Activated CD4-positive, alpha-beta T cell treated with anti-CD3 and anti-CD28 coated beads, Interleukin-2, amount 10 ng/mL, durations not matched to agents 7 days and 5 days (primary cell): Measurements from ENCODE around the gene SYNGAP1. TPM values are rescaled to one million over a fixed set of nuclear protein-coding genes. Genes with fewer than 3 reads are reported as not detected.
"Not testable (repeated sequence)": the region's sequence is repeated elsewhere in the genome, so short reads cannot be mapped to it uniquely, and the experiment has no call there.

Experiments
- CTCF ChIA-PET: fragments of 350-600 bp; sonication (Branson Sonifier 250); formaldehyde crosslinking; loops from one replicate; lab custom pipeline; 2021; ENCODE audit warnings: antibody characterized with exemption; lab: Charles Lee
- POLR2A ChIA-PET: fragments of 350-600 bp; sonication (Branson Sonifier 250); formaldehyde crosslinking; loops from one replicate; lab custom pipeline; 2021; ENCODE audit warnings: antibody characterized with exemption; lab: Charles Lee
- DNase-seq: peaks from one replicate; pipeline ENCODE4 v3.0.0-alpha.2; 2020
- H3K27ac Mint-ChIP-seq: one replicate; pipeline ENCODE4 v1.8.0; 2021; ENCODE audit warnings: mild to moderate bottlenecking, moderate library complexity, mixed read lengths
- H3K27me3 Mint-ChIP-seq: one replicate; pipeline ENCODE4 v1.8.0; 2021; ENCODE audit warnings: mixed read lengths
- H3K36me3 Mint-ChIP-seq: one replicate; pipeline ENCODE4 v1.8.0; 2021; ENCODE audit warnings: low read depth, mixed read lengths
- H3K4me1 Mint-ChIP-seq: one replicate; pipeline ENCODE4 v1.8.0; 2021; ENCODE audit warnings: mixed read lengths
- H3K4me3 Mint-ChIP-seq: one replicate; pipeline ENCODE4 v1.8.0; 2021; ENCODE audit warnings: mild to moderate bottlenecking, moderate library complexity, mixed read lengths
- H3K9me3 Mint-ChIP-seq: one replicate; pipeline ENCODE4 v1.8.0; 2021; ENCODE audit warnings: mixed read lengths
- total RNA-seq, 2 experiments: library from RNA; stranded (reverse); gene quantifications; one replicate each; pipeline ENCODE4 v1.2.3, GENCODE V29; 2021

The SYNGAP1 gene
- total RNA-seq, 2 experiments from 2014 or later: 42.9 to 44.9 TPM

GRCh38 chr6:33481192-33481591, 61.3 kb downstream of the SYNGAP1 start:
- no peak overlapping the region for H3K27ac Mint-ChIP-seq
- CTCF ChIA-PET: interaction anchor here (1.1 to 1.7 kb wide), 2 partner anchors 19 to 24 kb away, joined by 3 read pairs; no protein-coding TSS in a partner anchor

GRCh38 chr6:33482620-33483019, 62.8 kb downstream of the SYNGAP1 start:
- H3K4me1 Mint-ChIP-seq: not testable (repeated sequence)
- H3K27me3 Mint-ChIP-seq: peaks cover 15% of the 10 kb centered on the region

More at GRCh38 chr6:33481192-33481591, 61.3 kb downstream of the SYNGAP1 start:
- DNase-seq: no peak
- Mint-ChIP-seq H3K4me3 (no peak overlapping the region), H3K27me3 (peaks cover 11% of the 10 kb centered on the region), H3K9me3 (no peaks in the 10 kb centered on the region), H3K4me1 (no peaks in the 10 kb centered on the region), H3K36me3 (no peaks in the 10 kb centered on the region)
- POLR2A ChIA-PET: no interaction called here

GRCh38 chr6:33483678-33484077, 63.8 kb downstream of the SYNGAP1 start:
- DNase-seq: no peak
- ChIA-PET CTCF (interaction anchor here (0.5 kb wide), 1 partner anchor 85 kb away, joined by 3 read pairs; no protein-coding TSS in a partner anchor), POLR2A (no interaction called here)
- Mint-ChIP-seq H3K27me3 (peaks cover 14% of the 10 kb centered on the region), H3K4me1 (no peaks in the 10 kb centered on the region), H3K36me3 (no peaks in the 10 kb centered on the region), H3K4me3 (no peak overlapping the region), H3K27ac (no peak overlapping the region), H3K9me3 (no peaks in the 10 kb centered on the region)

More at GRCh38 chr6:33482620-33483019, 62.8 kb downstream of the SYNGAP1 start:
- H3K4me3 Mint-ChIP-seq, H3K27ac Mint-ChIP-seq, H3K9me3 Mint-ChIP-seq, DNase-seq, H3K36me3 Mint-ChIP-seq, POLR2A ChIA-PET: not testable (repeated sequence)
- CTCF ChIA-PET: interaction anchor here (1.0 kb wide), 1 partner anchor 13 kb away, joined by 3 read pairs; no protein-coding TSS in a partner anchor

- DNase-seq, H3K9me3 Mint-ChIP-seq, H3K27ac Mint-ChIP-seq, H3K36me3 Mint-ChIP-seq, H3K4me1 Mint-ChIP-seq, POLR2A ChIA-PET, H3K4me3 Mint-ChIP-seq, CTCF ChIA-PET: not testable (repeated sequence)
- peaks cover 14% of the 10 kb centered on the region for H3K27me3 Mint-ChIP-seq
These were observed 64.9 kb downstream of the SYNGAP1 start for GRCh38 chr6:33484673-33485262.

GRCh38 chr6:33485680-33486079, 65.8 kb downstream of the SYNGAP1 start:
- H3K27ac Mint-ChIP-seq, DNase-seq, H3K4me3 Mint-ChIP-seq, H3K9me3 Mint-ChIP-seq, CTCF ChIA-PET, POLR2A ChIA-PET, H3K36me3 Mint-ChIP-seq, H3K4me1 Mint-ChIP-seq: not testable (repeated sequence)
- H3K27me3 Mint-ChIP-seq: peaks cover 14% of the 10 kb centered on the region

GRCh38 chr6:33488339-33488738, 68.5 kb downstream of the SYNGAP1 start:
- CTCF ChIA-PET: no interaction called here
- H3K4me1 Mint-ChIP-seq: peaks cover 2% of the 10 kb centered on the region
- no peak overlapping the region for H3K4me3 Mint-ChIP-seq
- POLR2A ChIA-PET: no interaction called here
- H3K27ac Mint-ChIP-seq: no peak overlapping the region
- H3K27me3 Mint-ChIP-seq: peaks cover 10% of the 10 kb centered on the region
- H3K9me3 Mint-ChIP-seq: no peaks in the 10 kb centered on the region
- DNase-seq: no peak
- no peaks in the 10 kb centered on the region for H3K36me3 Mint-ChIP-seq

GRCh38 chr6:33490198-33490597, 70.3 kb downstream of the SYNGAP1 start:
- no peaks in the 10 kb centered on the region for H3K36me3 Mint-ChIP-seq
- H3K27ac Mint-ChIP-seq: no peak overlapping the region
- no peaks in the 10 kb centered on the region for H3K9me3 Mint-ChIP-seq
- POLR2A ChIA-PET: no interaction called here
- peaks cover 2% of the 10 kb centered on the region for H3K4me1 Mint-ChIP-seq
- no peak for DNase-seq
- CTCF ChIA-PET: interaction anchor here (0.5 to 1.7 kb wide), 4 partner anchors 13 to 155 kb away, joined by 3 to 4 read pairs (median 3); no protein-coding TSS in a partner anchor
- H3K27me3 Mint-ChIP-seq: peaks cover 10% of the 10 kb centered on the region
- H3K4me3 Mint-ChIP-seq: no peak overlapping the region

- H3K36me3 Mint-ChIP-seq: no peaks in the 10 kb centered on the region
- CTCF ChIA-PET: interaction anchor here (0.8 to 1.8 kb wide), 4 partner anchors 13 to 69 kb away, joined by 3 to 4 read pairs (median 3); no protein-coding TSS in a partner anchor
These were observed 70.8 kb downstream of the SYNGAP1 start for GRCh38 chr6:33490621-33491020.

GRCh38 chr6:33492093-33492492, 72.2 kb downstream of the SYNGAP1 start:
- no peak for DNase-seq
- Mint-ChIP-seq H3K36me3 (no peaks in the 10 kb centered on the region), H3K9me3 (no peaks in the 10 kb centered on the region), H3K4me1 (peaks cover 2% of the 10 kb centered on the region), H3K4me3 (no peak overlapping the region), H3K27me3 (peaks cover 8% of the 10 kb centered on the region), H3K27ac (no peak overlapping the region)
- ChIA-PET POLR2A (no interaction called here), CTCF (interaction anchor here (1.8 kb wide), 1 partner anchor 68 kb away, joined by 4 read pairs; no protein-coding TSS in a partner anchor)

More at GRCh38 chr6:33490621-33491020, 70.8 kb downstream of the SYNGAP1 start:
- Mint-ChIP-seq H3K27me3 (peaks cover 10% of the 10 kb centered on the region), H3K4me3 (no peak overlapping the region), H3K9me3 (no peaks in the 10 kb centered on the region), H3K4me1 (peaks cover 2% of the 10 kb centered on the region), H3K27ac (no peak overlapping the region)
- POLR2A ChIA-PET: no interaction called here
- DNase-seq: no peak

GRCh38 chr6:33497157-33497556, 77.3 kb downstream of the SYNGAP1 start:
- Mint-ChIP-seq H3K4me1 (no peaks in the 10 kb centered on the region), H3K27ac (no peak overlapping the region), H3K9me3 (no peaks in the 10 kb centered on the region), H3K27me3 (peaks cover 10% of the 10 kb centered on the region), H3K36me3 (no peaks in the 10 kb centered on the region), H3K4me3 (no peak overlapping the region)
- ChIA-PET CTCF (interaction anchor here (0.6 to 1.7 kb wide), 3 partner anchors 24 to 327 kb away, joined by 3 to 5 read pairs (median 4); no protein-coding TSS in a partner anchor), POLR2A (no interaction called here)
- DNase-seq: no peak

GRCh38 chr6:33502486-33502885, 82.6 kb downstream of the SYNGAP1 start:
- Mint-ChIP-seq H3K36me3 (peaks cover 5% of the 10 kb centered on the region), H3K4me1 (no peaks in the 10 kb centered on the region), H3K9me3 (peaks cover 12% of the 10 kb centered on the region), H3K4me3 (no peak overlapping the region), H3K27me3 (peaks cover 11% of the 10 kb centered on the region), H3K27ac (no peak overlapping the region)
- POLR2A ChIA-PET: no interaction called here
- DNase-seq: no peak
- CTCF ChIA-PET: interaction anchor here (0.6 to 1.3 kb wide), 5 partner anchors 8 to 1111 kb away, joined by 3 to 4 read pairs (median 3); no protein-coding TSS in a partner anchor

- POLR2A ChIA-PET: no interaction called here
- Mint-ChIP-seq H3K27ac (no peak overlapping the region), H3K4me1 (peaks cover 3% of the 10 kb centered on the region), H3K4me3 (no peak overlapping the region), H3K27me3 (peaks cover 9% of the 10 kb centered on the region), H3K9me3 (peaks cover 12% of the 10 kb centered on the region), H3K36me3 (peaks cover 5% of the 10 kb centered on the region)
- CTCF ChIA-PET: interaction anchor here (0.6 kb wide), 1 partner anchor 24 kb away, joined by 3 read pairs; no protein-coding TSS in a partner anchor
- DNase-seq: no peak
These were observed 84.6 kb downstream of the SYNGAP1 start for GRCh38 chr6:33504486-33504885.
